Measurements from ENCODE around the gene NR2F1. TPM values are rescaled to one million over a fixed set of nuclear protein-coding genes. Genes with fewer than 3 reads are reported as not detected.

NR2F1 gene
- total RNA-seq, 1 experiment from 2014 or later, result not detected

DNA sequence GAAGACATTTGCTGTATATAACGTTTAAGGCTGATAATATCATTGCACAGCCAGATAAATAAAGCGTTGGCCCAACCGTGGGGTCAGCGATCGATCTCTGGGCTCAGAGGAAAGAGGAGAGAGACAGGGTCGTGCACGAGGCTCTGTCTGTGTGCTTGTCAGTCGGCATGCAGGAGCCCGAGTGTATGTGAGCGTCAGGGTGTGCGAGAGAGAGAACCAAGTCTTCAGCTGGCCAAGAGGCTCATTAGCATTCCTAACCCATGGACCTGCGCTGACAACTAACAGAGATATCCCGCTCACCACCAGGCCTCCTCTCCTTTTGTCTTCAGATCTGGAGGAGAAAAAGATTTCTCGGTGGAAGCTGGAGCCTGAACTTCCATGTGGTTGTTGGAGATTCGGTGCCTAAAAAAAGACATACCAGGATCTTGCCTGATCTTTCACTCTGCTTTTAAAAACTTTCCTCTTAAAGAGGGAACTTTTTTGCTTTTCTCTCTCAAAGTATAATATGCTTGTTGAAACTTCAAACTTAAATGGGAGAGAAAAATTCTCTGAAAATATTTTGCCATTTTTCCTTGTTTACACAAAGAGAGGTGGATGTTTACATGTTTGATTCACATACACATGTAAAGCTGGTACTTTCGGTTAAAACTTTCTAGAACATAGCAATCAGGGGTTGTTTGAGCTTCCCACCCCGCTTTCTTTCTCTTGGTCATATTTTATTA, 16.5 kb downstream of the NR2F1 start:
- Histone ChIP-seq H4K8ac (replicated peaks; ENCODE audit: insufficient read length, low read depth, low read length) (no peak overlapping the region), H2AK5ac (ENCODE audit: insufficient read length, low read length) (no peak overlapping the region), H3K23ac (ENCODE audit: insufficient read length, low read depth, low read length) (no peak overlapping the region), H3K9ac (ENCODE audit: extremely low read depth, insufficient read length, low read length) (no peak overlapping the region), H3K4me1 (ENCODE audit: insufficient read depth, low read length) (no peaks in the 10 kb centered on the region), H2BK20ac (ENCODE audit: low read depth, low read length, poor library complexity, severe bottlenecking) (no peak overlapping the region), H3K14ac (ENCODE audit: insufficient read depth, low read length) (no peak overlapping the region), H4K91ac (ENCODE audit: insufficient read length, low read depth, low read length) (no peak overlapping the region), H2BK5ac (ENCODE audit: insufficient read length, low read length) (no peak overlapping the region), H3T11ph (ENCODE audit: low read length) (no peak overlapping the region), H4K5ac (ENCODE audit: insufficient read length, low read depth, low read length) (no peak overlapping the region), H4K20me1 (ENCODE audit: control insufficient read depth, insufficient read depth, insufficient read length) (no peaks in the 10 kb centered on the region), H2BK15ac (ENCODE audit: low read depth, low read length) (no peak overlapping the region), H3K18ac (ENCODE audit: insufficient read length, low read depth, low read length) (no peak overlapping the region), H3K9me3 (ENCODE audit: control insufficient read depth, low read depth, low read length) (no peaks in the 10 kb centered on the region), H3K23me2 (ENCODE audit: insufficient read length, low read depth, low read length, poor library complexity, severe bottlenecking) (peaks cover 7% of the 10 kb centered on the region), H3K27me3 (ENCODE audit: insufficient read depth, low read length) (peaks cover 97% of the 10 kb centered on the region), H3K27ac (ENCODE audit: insufficient read length, low read depth, low read length) (no peak overlapping the region), H3K4me2 (ENCODE audit: insufficient read depth, insufficient read length, low read length) (no peak overlapping the region), H3K79me2 (ENCODE audit: insufficient read depth, low read length) (no peaks in the 10 kb centered on the region), H2BK12ac (ENCODE audit: insufficient read length, low read depth, low read length) (no peak overlapping the region), H2BK120ac (ENCODE audit: low read depth, low read length, poor library complexity, severe bottlenecking) (no peak overlapping the region), H3K56ac (ENCODE audit: insufficient read length, low read depth, low read length) (no peak overlapping the region), H3K4ac (ENCODE audit: low read depth, low read length) (no peak overlapping the region), H2AFZ (ENCODE audit: low read length) (no peak overlapping the region), H3K79me1 (ENCODE audit: insufficient read depth, low read depth, low read length, poor library complexity, severe bottlenecking) (no peaks in the 10 kb centered on the region)
- no CpG with 5 or more reads among the region's 17 CpGs for WGBS (ENCODE audit: extremely low coverage, insufficient read length, low lambda C conversion rate)
- Mint-ChIP-seq H3K4me3 (no peak overlapping the region), H3K27ac (no peak overlapping the region), H3K9me3 (peaks cover 3 to 5% of the 10 kb centered on the region in 2 experiments; a peak in 4 of 5 replicates), H3K4me1 (peaks cover 20 to 47% of the 10 kb centered on the region in 2 experiments), H3K27me3 (ENCODE audit: low read depth) (no peaks in the 10 kb centered on the region), H3K36me3 (ENCODE audit: insufficient read depth in 1 of 3, low read depth in 3 of 3) (no peaks in the 10 kb centered on the region)
- peak; percentile 72 for DNase-seq
- no peak for TF ChIP-seq CTCF (conservative IDR thresholded peaks at IDR 0.05)
